Activated naive CD8-positive, alpha-beta T cell treated with anti-CD3 and anti-CD28 coated beads, Interleukin-2, amount 10 ng/mL, durations not matched to agents 7 days and 5 days (primary cell): ENCODE results near the gene CDCA4. TPM values are rescaled to one million over a fixed set of nuclear protein-coding genes. Genes with fewer than 3 reads are reported as not detected.

Source experiments
- ATAC-seq: fragments of 150-1000 bp; cut with Tn5 transposase; one replicate; pipeline ENCODE4 v1.10.0; 2021; ENCODE audit warnings: low read depth, moderate library complexity
- POLR2A ChIA-PET: fragments of 350-600 bp; sonication (Branson Sonifier 250); formaldehyde crosslinking; loops from one replicate; lab custom pipeline; 2021; ENCODE audit warnings: antibody characterized with exemption; lab: Charles Lee
- DNase-seq: peaks from one replicate; pipeline ENCODE4 v3.0.0; 2021
- H3K27ac Mint-ChIP-seq: one replicate; pipeline ENCODE4 v1.8.0; 2022; ENCODE audit warnings: mild to moderate bottlenecking, mixed read lengths
- H3K27me3 Mint-ChIP-seq: one replicate; pipeline ENCODE4 v1.8.0; 2022; ENCODE audit warnings: mild to moderate bottlenecking, moderate library complexity, mixed read lengths
- H3K36me3 Mint-ChIP-seq: one replicate; pipeline ENCODE4 v1.8.0; 2021; ENCODE audit warnings: mild to moderate bottlenecking, mixed read lengths
- H3K4me1 Mint-ChIP-seq: one replicate; pipeline ENCODE4 v1.8.0; 2021; ENCODE audit warnings: mixed read lengths
- H3K4me3 Mint-ChIP-seq: one replicate; pipeline ENCODE4 v1.8.0; 2022; ENCODE audit warnings: mild to moderate bottlenecking, moderate library complexity, mixed read lengths
- H3K9me3 Mint-ChIP-seq: one replicate; pipeline ENCODE4 v1.8.0; 2021; ENCODE audit warnings: mixed read lengths
- total RNA-seq, 2 experiments: library from RNA; stranded (reverse); gene quantifications; one replicate each; pipeline ENCODE4 v1.2.3, GENCODE V29; 2021

CDCA4 gene
- total RNA-seq, 2 experiments from 2014 or later: 51.7 to 53.3 TPM

- H3K27me3 Mint-ChIP-seq: no peaks in the 10 kb centered on the region
- POLR2A ChIA-PET: interaction anchor here (0.7 to 1.3 kb wide), 2 partner anchors 21 to 199 kb away, joined by 3 to 5 read pairs; no protein-coding TSS in a partner anchor
Measured at GRCh38 chr14:104998801-104999200, 22.1 kb downstream of the CDCA4 start.

GRCh38 chr14:104996483-104996882 is 24.4 kb downstream of the CDCA4 start:
- Mint-ChIP-seq H3K4me3 (no peak overlapping the region), H3K4me1 (no peaks in the 10 kb centered on the region), H3K9me3 (peaks cover 2% of the 10 kb centered on the region), H3K27me3 (no peaks in the 10 kb centered on the region), H3K27ac (no peak overlapping the region), H3K36me3 (peaks cover 10% of the 10 kb centered on the region)
- DNase-seq: no peak
- no peak for ATAC-seq
- POLR2A ChIA-PET: interaction anchor here (1.3 kb wide), 1 partner anchor 10 kb away, joined by 3 read pairs; no protein-coding TSS in a partner anchor

More at GRCh38 chr14:104998801-104999200, 22.1 kb downstream of the CDCA4 start:
- no peak for ATAC-seq
- Mint-ChIP-seq H3K36me3 (peaks cover 10% of the 10 kb centered on the region), H3K4me3 (no peak overlapping the region), H3K27ac (no peak overlapping the region), H3K4me1 (no peaks in the 10 kb centered on the region), H3K9me3 (peaks cover 2% of the 10 kb centered on the region)
- DNase-seq: peak; percentile 25

- H3K4me1 Mint-ChIP-seq: no peaks in the 10 kb centered on the region
- H3K27me3 Mint-ChIP-seq: no peaks in the 10 kb centered on the region
- peaks cover 10% of the 10 kb centered on the region for H3K36me3 Mint-ChIP-seq
- H3K27ac Mint-ChIP-seq: no peak overlapping the region
- H3K4me3 Mint-ChIP-seq: no peak overlapping the region
- POLR2A ChIA-PET: interaction anchor here (1.3 kb wide), 1 partner anchor 11 kb away, joined by 3 read pairs; no protein-coding TSS in a partner anchor
- ATAC-seq: no peak
- peaks cover 2% of the 10 kb centered on the region for H3K9me3 Mint-ChIP-seq
- no peak for DNase-seq
Measured at GRCh38 chr14:104996032-104996431, 24.9 kb downstream of the CDCA4 start.

- H3K27ac Mint-ChIP-seq: no peak overlapping the region
Measured at GRCh38 chr14:104994978-104995377, 25.9 kb downstream of the CDCA4 start.

GRCh38 chr14:104993808-104994591 is 26.9 kb downstream of the CDCA4 start:
- Mint-ChIP-seq H3K9me3 (no peaks in the 10 kb centered on the region), H3K4me3 (no peak overlapping the region), H3K36me3 (peaks cover 3% of the 10 kb centered on the region), H3K27ac (no peak overlapping the region), H3K4me1 (no peaks in the 10 kb centered on the region), H3K27me3 (no peaks in the 10 kb centered on the region)
- DNase-seq (no peak), ATAC-seq (peak; percentile 23)
- POLR2A ChIA-PET: interaction anchor here (1.0 kb wide), 1 partner anchor 27 kb away, joined by 3 read pairs; the partner anchor contains the start of gene CDCA4

More at GRCh38 chr14:104994978-104995377, 25.9 kb downstream of the CDCA4 start:
- H3K27me3 Mint-ChIP-seq: no peaks in the 10 kb centered on the region
- POLR2A ChIA-PET: no interaction called here
- DNase-seq: no peak
- no peak for ATAC-seq
- H3K36me3 Mint-ChIP-seq: peaks cover 9% of the 10 kb centered on the region
- no peaks in the 10 kb centered on the region for H3K4me1 Mint-ChIP-seq
- H3K4me3 Mint-ChIP-seq: no peak overlapping the region
- H3K9me3 Mint-ChIP-seq: peaks cover 1% of the 10 kb centered on the region

- no peak for DNase-seq
- H3K36me3 Mint-ChIP-seq: peaks cover 3% of the 10 kb centered on the region
- ATAC-seq: no peak
- no peak overlapping the region for H3K27ac Mint-ChIP-seq
- no peaks in the 10 kb centered on the region for H3K4me1 Mint-ChIP-seq
- POLR2A ChIA-PET: interaction anchor here (1.0 kb wide), 1 partner anchor 28 kb away, joined by 3 read pairs; the partner anchor contains the start of gene CDCA4
- H3K27me3 Mint-ChIP-seq: no peaks in the 10 kb centered on the region
- no peaks in the 10 kb centered on the region for H3K9me3 Mint-ChIP-seq
- no peak overlapping the region for H3K4me3 Mint-ChIP-seq
Measured at GRCh38 chr14:104993306-104993705, 27.6 kb downstream of the CDCA4 start.

GRCh38 chr14:104992501-104992900 is 28.4 kb downstream of the CDCA4 start:
- no peak for ATAC-seq
- Mint-ChIP-seq H3K4me3 (no peak overlapping the region), H3K4me1 (no peaks in the 10 kb centered on the region), H3K9me3 (no peaks in the 10 kb centered on the region), H3K27ac (no peak overlapping the region), H3K27me3 (no peaks in the 10 kb centered on the region), H3K36me3 (peaks cover 3% of the 10 kb centered on the region)
- POLR2A ChIA-PET: no interaction called here
- no peak for DNase-seq

- ATAC-seq: no peak
- no peak for DNase-seq
- POLR2A ChIA-PET: no interaction called here
- no peak overlapping the region for H3K4me3 Mint-ChIP-seq
- H3K27me3 Mint-ChIP-seq: no peaks in the 10 kb centered on the region
- no peaks in the 10 kb centered on the region for H3K4me1 Mint-ChIP-seq
- H3K9me3 Mint-ChIP-seq: no peaks in the 10 kb centered on the region
- no peak overlapping the region for H3K27ac Mint-ChIP-seq
- no peaks in the 10 kb centered on the region for H3K36me3 Mint-ChIP-seq
Measured at GRCh38 chr14:104991896-104992230, 29.0 kb downstream of the CDCA4 start.

- no peaks in the 10 kb centered on the region for H3K9me3 Mint-ChIP-seq
- no peaks in the 10 kb centered on the region for H3K27me3 Mint-ChIP-seq
- no peak overlapping the region for H3K4me3 Mint-ChIP-seq
- H3K36me3 Mint-ChIP-seq: no peaks in the 10 kb centered on the region
- ATAC-seq (no peak), DNase-seq (no peak)
- no peak overlapping the region for H3K27ac Mint-ChIP-seq
- POLR2A ChIA-PET: interaction anchor here (1.1 kb wide), 1 partner anchor 21 kb away, joined by 3 read pairs; no protein-coding TSS in a partner anchor
- no peaks in the 10 kb centered on the region for H3K4me1 Mint-ChIP-seq
Measured at GRCh38 chr14:104989951-104990303, 31.0 kb downstream of the CDCA4 start.

GRCh38 chr14:104989236-104989950 is 31.5 kb downstream of the CDCA4 start:
- ATAC-seq: no peak
- POLR2A ChIA-PET: interaction anchor here (1.1 kb wide), 1 partner anchor 22 kb away, joined by 3 read pairs; no protein-coding TSS in a partner anchor
- Mint-ChIP-seq H3K27me3 (peaks cover under 1% of the 10 kb centered on the region), H3K4me1 (no peaks in the 10 kb centered on the region), H3K27ac (no peak overlapping the region), H3K4me3 (no peak overlapping the region), H3K9me3 (no peaks in the 10 kb centered on the region), H3K36me3 (no peaks in the 10 kb centered on the region)
- DNase-seq: no peak

GRCh38 chr14:104986487-104987164 is 34.3 kb downstream of the CDCA4 start:
- no peaks in the 10 kb centered on the region for H3K36me3 Mint-ChIP-seq
- H3K9me3 Mint-ChIP-seq: no peaks in the 10 kb centered on the region
- DNase-seq (no peak), ATAC-seq (no peak)
- peak overlapping the region; percentile 47 for H3K4me3 Mint-ChIP-seq
- POLR2A ChIA-PET: interaction anchor here (1.0 kb wide), 1 partner anchor 33 kb away, joined by 3 read pairs; no protein-coding TSS in a partner anchor
- H3K27me3 Mint-ChIP-seq: peaks cover 2% of the 10 kb centered on the region
- no peak overlapping the region for H3K27ac Mint-ChIP-seq
- H3K4me1 Mint-ChIP-seq: no peaks in the 10 kb centered on the region

GRCh38 chr14:104985675-104986486 is 35.0 kb downstream of the CDCA4 start, which contains the start of gene CLBA1:
CLBA1 (plus strand) TSS chr14:104985788; CDS start chr14:104986432, 644 bp downstream.
- Mint-ChIP-seq H3K9me3 (no peaks in the 10 kb centered on the region), H3K4me3 (peak within 1 kb of the TSS; percentile 63), H3K27ac (peak within 1 kb of the TSS; percentile 82), H3K36me3 (no peaks in the 10 kb centered on the region), H3K4me1 (no peaks in the 10 kb centered on the region), H3K27me3 (peaks cover 2% of the 10 kb centered on the region)
- POLR2A ChIA-PET: interaction anchor here (0.6 to 2.7 kb wide), 8 partner anchors 30 to 313 kb away, joined by 3 to 19 read pairs (median 5); partner anchors contain the start of genes CDCA4 and GPR132
- peak; percentile 93 for DNase-seq
- peak; percentile 92 for ATAC-seq
